GM18867 (cell line): ENCODE results near the gene GPC6.

Experiments
- ATAC-seq: cut with Tn5 transposase; IDR thresholded peaks from one replicate; pipeline ENCODE4 v1.9.1; 2021; ENCODE audit warnings: mild to moderate bottlenecking, moderate library complexity; ENCODE audit not compliant: unreplicated experiment

The GPC6 gene

DNA sequence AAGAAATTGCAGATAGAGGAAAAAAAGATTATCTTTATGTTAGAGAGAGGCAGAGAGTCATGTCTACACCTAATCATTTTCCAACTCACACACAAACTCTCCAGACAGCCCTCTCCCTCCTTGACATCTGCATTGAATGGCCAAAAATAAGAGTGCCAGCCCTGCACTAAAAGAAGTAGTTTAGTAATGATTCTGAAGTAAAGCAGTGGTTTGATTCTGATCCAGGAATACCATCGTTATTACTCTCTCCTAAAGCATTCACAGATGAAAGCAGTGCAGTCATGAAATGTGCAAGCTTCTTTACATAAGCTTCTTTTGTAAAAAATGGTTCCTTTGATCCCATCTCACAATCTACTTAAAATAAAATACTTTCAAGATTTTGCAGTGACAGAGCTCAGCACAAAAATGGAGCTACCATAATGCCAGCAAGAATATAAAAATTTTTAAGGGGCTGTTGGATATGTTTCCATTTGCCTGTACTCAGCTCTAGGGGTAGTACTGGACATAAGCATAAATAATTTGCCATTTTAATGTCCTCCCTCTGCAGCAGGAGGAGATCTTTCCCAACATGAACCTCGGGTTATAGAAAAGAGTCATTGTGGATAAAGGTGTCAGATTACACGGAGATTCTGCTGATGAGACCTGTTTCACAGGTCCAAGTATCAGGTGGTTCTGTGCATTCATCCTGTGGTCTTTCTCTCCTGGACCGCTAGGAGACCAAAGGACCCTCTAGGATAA is 846.6 kb downstream of the GPC6 start:
- ATAC-seq: no peak

DNA sequence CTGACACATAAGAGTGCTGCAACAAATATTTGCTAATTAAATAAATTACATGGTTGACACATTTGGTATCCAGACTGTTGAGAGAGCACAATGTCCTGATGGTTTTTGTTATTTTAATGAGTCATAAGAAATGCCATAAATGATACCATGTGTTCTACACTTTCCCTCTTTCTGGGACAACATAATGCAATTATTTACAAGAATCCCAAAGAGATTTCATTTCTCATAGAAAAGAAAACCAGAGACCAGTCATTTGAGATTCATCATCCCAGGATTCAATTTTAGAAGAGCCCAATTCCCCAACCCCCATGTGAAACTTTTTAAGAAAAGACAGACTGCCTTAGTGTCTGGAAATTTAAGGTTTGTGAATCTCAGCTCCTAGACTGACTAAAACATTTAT is 853.3 kb downstream of the GPC6 start:
- ATAC-seq: no peak

DNA sequence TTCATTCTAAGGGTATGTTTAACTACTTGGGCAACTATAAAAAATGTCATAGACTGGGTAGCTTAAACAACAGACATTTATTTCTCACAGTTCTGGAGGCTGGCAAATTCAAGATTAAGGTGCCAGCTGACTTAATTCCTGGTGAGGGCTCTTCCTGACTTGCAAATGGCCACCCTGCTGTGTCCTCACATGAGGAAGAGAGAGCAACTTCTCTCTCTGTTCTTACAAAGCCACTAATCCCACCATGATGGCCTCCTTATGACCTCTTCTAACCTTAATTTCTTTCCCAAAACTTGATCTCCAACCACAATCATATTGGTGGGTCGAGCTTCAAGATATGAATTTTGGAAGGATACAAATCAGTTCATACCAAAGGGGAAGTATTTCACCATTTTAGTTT is 853.9 kb downstream of the GPC6 start:
- no peak for ATAC-seq

DNA sequence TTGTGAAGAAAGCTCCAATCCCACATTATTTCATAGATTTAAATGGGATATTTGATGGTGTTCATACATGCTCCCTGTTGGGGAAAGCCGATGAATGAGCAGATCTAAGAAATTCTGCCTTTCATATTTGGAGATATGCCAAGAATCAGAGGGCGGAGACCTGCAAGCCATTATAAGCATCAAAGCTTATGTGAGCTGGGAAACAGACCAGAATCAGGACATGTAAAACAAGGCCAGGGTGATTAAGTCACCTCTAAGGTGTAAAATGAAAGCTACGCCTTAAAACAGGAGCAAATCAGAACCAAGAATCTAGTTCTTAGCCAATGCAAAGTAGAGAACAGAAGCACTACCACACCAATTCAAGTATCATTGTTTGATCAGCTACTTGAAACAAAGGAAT is 860.5 kb downstream of the GPC6 start:
- no peak for ATAC-seq

DNA sequence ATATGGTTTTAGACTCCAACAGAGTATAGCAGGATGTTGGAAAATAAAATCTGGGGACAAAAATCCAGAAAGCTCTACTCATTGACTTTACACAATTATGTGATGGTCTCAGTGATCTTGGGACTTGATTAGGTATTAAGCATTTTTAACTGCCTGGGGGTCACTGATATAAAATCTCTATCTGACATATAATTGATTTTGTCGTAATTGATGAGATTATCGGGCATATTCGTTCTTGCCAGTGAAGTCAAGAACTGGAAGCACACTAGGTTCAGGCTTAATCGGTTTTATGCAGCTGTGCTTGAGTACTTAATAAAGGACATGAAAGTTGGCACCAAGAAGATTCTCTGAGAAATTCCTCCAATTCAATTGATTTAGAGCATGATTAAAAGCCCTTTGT is 862.1 kb downstream of the GPC6 start:
- ATAC-seq: no peak

DNA sequence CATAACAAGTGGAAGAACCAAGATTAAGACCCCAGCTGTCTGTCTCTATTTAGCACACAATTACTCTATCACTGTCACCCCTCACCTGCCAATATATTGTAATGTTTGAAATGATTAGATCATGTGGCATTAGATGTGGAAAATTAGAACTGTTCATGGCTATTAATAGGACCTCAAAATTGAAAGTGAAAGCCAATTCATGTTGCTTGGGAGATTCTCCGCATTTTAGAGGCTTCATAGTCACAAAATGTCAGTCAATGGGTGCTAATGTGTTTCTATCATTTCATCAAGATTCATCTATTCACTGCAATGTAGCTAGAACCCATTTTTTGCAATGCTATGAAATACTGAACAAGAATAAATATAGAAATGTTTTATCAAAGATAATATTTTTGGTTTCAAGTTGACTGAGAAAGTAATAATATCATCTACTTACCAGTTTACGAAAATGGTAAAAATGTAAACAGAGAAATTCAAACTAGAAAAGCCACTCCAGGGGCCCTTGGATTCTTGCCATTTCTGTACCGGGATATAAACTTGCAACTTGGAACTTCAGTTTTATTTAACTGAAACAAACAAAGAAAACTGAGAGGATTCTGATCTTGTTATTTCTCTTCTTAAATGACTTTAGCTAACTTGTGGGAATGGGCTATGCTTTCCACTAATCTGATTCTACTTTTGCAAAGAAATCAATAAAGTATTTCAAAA is 864.3 kb downstream of the GPC6 start:
- ATAC-seq: no peak

DNA sequence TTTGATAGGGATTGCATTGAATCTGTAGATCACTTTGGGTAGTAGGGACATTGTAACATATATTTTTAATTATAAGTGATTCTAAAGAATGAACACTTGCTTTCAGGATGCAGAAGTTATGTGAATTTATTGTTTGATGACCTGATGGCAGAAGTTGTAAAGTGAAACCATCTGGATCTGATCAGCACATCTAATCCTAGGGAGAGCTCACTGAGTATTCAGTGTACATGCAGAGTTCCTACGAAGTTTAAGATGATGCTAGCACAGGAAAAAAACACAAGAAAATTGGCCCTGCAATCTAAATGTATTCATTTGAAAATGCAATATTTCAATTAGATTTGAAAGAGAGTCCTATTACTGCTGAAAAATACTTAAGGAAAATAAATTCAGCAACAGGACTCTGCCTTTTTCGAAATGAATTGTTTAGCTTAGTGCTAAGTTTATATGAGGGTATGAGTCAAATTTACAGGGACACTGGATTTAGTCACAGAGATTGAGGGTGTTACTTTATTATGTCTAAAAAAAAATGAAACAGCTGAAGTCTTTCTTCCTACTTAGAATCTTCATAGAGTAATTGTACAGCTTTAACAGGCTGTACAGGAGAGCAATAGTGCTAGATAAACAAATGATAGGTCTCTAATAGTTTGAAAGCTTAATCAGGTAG is 867.2 kb downstream of the GPC6 start:
- ATAC-seq: no peak

DNA sequence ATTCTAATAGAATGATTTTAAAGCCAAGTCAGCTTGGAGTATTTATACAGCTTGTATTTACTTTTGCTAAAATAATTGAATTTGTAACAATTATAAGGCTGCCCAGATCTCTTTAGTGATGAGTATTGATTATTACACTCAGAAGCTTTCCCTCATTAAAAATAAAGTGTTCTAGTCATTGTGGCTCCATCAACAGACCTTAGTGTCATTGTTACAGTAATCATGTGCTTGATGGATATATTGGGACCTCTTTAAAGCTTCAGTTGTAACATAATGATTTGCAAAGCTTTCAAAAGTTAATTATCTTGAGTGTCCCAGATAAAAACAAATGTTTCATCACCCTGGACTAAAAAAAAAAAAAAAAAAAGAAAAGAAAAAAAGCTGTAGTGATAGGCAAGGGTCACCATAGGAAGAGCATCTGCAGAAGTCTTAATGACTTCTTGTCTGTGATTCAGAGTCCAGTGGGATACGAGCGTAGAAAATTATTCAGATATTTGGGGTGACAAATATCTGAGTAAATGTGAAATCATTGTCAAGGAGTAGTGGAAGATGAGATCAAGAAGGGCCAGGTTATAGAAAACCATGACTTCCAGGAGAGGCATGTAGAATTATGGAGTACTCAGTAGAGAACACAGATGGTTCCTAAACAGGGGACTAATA is 883.2 kb downstream of the GPC6 start:
- ATAC-seq: no peak

DNA sequence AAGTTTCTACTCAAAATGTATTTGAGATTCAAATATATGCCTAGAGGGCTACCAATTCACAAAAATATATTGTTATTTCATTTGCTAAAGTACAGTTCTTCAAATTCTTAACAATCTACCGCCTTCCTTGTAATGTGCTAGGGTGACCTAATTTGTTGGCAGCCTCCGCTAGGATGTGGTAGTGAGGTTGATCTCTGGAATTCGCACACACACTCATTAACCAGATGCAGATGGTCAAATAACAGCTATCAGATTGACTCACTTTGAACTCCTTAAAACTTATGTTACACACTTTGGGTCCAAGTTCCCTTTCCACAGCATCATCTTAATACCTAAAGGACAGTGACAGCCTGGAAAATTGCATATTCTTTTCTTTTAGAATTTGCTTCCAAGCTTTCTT is 885.6 kb downstream of the GPC6 start:
- ATAC-seq: no peak

DNA sequence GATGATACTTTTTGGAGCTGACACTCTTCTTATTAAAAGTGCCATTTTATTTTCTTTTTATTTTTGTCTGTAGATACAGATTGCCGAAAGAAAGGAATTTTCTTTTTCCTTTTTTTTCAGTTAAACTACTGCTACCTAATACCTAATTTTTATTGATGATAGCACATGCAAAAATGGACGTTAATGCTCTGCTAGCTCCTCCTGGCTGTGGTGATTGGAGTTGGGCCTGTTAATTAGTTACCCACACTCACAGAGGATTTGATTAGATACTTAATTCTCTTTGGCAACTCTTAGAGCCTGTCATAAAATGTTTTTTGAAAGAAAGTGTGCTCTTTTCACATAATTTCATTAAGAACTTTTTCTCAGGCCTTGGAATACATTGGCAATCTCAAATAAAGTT is 886.1 kb downstream of the GPC6 start:
- ATAC-seq: no peak

DNA sequence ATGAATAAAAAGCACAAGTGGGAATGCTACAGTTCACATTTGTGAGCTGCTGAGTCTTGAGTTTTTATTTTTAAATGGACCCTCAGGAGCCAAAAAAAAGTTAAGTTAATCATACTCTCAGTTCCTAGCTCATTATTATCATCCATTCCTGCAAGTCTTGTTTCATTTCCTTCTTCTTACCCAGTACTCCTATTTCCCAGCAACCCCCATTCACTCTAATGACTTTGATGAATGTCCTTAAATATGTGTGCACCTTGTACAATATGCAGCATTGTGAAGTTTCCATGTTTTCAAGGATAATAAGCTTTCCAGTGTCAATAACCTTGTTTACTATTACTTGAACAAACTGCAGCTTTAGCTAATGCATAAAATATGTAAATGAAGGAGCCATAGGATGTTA is 886.6 kb downstream of the GPC6 start:
- no peak for ATAC-seq

DNA sequence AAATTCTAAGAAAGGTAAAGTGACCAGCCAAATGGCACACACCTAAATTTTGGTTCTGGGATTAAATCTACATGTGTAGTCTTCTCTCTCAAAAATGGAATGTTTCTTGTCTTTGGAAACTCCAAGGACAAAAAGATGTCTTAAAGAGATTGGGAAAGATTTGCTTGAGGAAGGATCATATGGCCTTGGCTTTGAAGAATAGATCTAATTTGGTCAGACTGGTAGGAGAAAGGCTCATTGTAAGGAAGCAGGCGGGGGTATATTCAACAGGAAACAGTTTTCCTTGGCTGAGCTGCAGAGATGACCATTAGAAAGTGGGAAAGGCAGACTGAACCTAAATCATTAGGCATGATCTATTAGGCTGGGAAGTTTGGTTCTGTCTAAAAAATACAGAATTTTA is 887.6 kb downstream of the GPC6 start:
- no peak for ATAC-seq

DNA sequence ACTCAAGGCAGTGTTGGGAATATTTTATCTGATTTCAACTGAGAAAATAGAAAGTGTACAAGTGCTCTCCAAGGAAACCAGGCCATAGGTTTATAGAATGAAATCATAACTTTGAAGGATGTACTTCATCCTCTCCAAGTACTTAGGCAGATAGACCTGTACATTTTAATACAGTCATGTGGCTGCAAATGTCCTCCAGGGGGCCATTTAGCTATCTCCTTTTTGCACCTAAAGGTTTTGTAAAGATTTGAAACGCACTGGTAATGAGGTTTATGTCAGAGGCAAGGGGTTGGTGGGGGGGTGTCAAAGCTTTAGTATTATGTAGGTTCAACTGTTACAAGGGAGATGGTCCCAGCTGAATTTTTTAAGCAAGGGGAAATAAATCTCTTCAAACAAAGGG is 888.4 kb downstream of the GPC6 start:
- no peak for ATAC-seq

DNA sequence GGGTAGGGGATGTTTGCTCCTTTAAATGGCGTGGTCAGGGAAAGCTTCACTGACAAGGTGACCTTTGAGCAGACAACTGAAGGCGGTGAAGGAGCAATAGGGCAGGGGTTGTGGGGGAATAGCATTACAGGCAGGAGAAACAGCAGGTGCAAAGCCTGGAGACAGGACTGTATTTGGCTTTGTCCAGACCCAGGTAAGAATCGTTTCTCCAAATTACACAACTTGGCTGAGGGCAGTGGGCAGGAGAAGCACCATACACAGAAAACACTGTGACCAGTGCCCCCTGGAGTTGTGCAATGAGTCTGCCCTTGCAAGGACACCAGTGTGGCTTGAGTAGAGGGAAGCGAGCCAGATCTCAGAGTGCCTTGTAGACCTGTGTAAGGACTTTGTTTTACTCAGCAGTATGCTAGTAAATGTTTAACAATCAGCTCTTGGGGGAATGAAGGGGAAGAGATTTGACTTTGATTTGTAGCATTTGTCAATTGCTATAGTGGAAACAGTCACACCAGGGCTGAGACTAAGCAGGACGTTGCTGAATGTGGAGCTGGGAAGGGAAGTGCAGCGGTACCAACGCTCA is 892.8 kb downstream of the GPC6 start:
- ATAC-seq: no peak

DNA sequence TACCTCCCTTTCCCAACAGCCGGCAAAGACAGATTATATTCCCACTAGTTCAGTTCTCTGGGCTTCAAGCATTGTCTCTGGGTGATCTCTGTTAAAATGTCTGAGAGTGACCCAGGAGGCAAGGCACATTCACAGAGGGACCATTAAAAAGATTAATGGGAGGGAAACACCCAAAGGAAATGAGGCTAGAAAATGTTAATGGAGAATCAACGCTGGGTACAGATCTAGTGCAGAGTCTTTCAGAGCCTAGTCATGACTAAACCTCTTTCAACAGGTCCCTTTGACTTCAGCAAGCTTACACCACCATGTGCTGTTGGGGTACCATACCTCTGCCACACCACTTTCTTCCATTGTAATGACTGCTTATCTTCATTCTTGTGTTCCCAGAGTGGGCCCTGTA is 894.3 kb downstream of the GPC6 start:
- ATAC-seq: no peak

DNA sequence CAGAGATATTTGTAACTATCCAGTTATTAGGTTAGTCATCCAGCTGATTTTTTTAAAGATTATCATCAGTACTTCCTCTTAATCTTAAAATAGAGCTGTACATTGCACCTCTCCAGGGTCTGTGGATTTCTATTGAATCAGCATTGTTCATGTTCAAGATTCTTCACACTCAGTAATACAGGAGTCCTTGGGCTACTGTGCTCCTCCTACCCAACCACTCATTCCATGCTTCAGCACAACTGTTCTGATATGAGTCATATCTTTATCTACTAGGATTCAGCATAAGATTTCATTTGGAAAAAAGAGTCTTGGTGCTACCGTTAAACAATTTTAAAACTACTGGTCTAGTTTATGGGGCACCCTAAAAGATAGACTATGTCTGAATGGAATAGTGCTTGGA is 895.1 kb downstream of the GPC6 start:
- ATAC-seq: no peak

DNA sequence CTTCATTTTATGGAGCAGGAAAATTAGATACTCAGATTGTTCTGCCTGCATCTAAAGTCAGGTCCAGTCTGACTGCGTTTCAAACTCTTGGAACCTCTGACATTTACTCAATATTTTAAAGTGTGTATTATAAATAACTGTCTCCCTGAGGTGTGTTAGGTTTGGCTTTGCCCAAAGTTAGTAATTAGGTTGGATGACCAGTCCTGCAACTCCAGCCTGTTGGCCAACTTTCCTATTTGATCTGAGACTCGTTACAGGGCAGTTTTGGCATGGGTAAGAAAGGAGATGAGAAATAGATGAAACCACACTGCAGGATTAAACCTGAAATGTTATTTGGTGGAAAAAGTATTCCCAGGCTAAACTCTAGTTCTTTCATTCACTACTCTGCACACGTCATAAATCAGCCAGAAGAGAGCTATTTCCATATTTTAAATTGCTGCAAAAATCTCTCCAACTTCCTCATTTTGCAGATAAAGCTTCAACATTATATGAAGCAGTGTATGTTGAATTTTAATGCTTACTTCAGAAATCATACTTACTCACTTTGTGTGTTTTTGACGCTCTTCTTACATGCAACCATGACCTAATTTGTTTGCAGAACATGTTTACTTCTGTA is 895.8 kb downstream of the GPC6 start:
- no peak for ATAC-seq

DNA sequence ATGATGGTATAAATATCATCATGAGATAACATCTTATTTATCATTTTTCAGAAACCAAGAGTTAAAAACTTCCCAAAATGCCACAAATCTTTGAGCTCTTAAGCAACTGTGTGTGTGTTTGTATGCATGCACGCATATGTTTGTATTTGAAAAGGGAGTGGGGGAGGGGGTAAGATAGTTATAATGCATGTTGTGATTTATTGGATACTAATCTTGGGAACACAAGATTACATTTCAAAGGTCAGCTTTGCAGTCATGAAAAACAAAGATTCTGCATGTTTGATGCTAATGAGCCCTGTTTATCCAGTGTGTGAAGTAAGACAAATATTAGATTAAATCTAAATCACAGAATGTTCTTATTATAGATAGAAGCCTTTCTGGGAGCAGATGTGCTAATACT is 897.0 kb downstream of the GPC6 start:
- ATAC-seq: no peak

DNA sequence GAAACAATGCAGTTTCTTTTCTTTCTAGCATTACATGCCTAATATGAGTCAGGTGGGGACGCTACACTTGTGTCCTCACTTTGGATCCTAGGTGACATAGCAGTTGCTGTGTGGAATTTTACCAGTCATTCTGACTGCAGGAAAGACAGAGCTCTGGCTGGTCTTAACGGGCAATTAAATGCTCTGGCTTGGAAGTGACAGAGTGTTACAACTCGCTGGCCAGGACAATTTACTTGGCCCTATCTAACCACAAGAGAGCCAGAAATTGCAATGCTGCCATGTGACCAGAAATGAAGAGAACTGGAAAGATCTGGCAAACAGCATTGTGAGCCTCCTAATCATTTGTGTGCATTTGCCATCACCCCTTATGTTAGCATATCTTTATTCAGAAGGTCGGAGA is 901.8 kb downstream of the GPC6 start:
- no peak for ATAC-seq

DNA sequence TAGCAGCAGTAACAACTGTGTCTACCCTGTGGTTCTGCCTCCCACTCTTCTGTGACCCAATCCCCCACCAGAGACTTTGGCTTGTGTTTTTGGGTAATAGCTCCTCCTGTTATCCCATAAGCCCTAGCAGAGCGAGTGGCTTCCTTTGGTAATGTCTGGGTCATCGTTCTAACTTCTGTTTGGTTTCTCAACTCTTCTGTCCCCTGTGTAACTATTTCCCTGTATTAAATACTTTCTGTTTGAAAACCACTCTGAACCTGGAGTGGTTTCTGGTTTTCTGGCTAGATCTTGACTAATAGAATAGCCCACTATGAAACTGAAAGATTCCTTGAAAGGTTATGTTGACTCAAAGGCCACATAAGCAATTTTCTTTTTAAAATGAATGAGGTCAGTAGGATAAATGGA is 902.9 kb downstream of the GPC6 start:
- no peak for ATAC-seq

DNA sequence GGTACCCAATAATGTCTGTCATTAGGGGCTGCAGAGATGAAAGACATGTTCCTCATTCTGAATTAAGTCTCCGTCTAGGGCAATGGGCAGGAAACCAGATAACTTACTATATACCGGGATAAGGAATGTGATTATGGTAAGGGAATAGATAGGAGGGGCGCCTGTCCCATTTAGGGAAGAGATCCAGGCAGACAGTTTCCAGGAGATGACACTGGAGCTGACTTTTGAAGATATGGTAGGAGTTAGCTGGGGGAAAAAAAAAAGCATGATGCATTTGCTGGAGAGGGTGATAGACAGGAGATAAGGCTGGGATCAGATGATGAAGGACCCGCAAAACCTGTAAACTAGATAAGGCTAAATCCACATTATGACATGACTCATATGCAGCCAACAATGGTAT is 912.2 kb downstream of the GPC6 start:
- ATAC-seq: no peak
